Duodenal mucosa (tissue), 2 donors: ENCODE data around the gene SLC6A11.

Source experiments
- H3K27ac ChIP-seq: one replicate; pipeline ENCODE4 v1.7.0; 2013; ENCODE audit warnings: low read depth, low read length
- H3K27me3 ChIP-seq, 2 donors: one replicate each; pipeline ENCODE4 v1.7.0; 2013; ENCODE audit warnings: low read length in 2 of 2, control low read depth in 1 of 2; ENCODE audit not compliant: insufficient read depth in 2 of 2, control insufficient read depth in 1 of 2
- H3K36me3 ChIP-seq, 2 donors: one replicate each; pipeline ENCODE4 v1.7.0; 2013; ENCODE audit warnings: low read length in 2 of 2, control low read depth in 1 of 2; ENCODE audit not compliant: insufficient read depth in 2 of 2, control insufficient read depth in 1 of 2
- H3K4me1 ChIP-seq, 2 donors: one replicate each; pipeline ENCODE4 v1.7.0; 2013; ENCODE audit warnings: low read length in 2 of 2, control low read depth in 1 of 2; ENCODE audit not compliant: insufficient read depth in 2 of 2, control insufficient read depth in 1 of 2
- H3K4me3 ChIP-seq, 2 donors: one replicate each; pipeline ENCODE4 v1.7.0; 2013; ENCODE audit warnings: low read length in 2 of 2, low read depth in 1 of 2
- H3K9ac ChIP-seq, 2 donors: one replicate each; pipeline ENCODE4 v1.7.0; 2013; ENCODE audit warnings: low read length in 2 of 2, low read depth in 1 of 2
- H3K9me3 ChIP-seq, 2 donors: one replicate each; pipeline ENCODE4 v1.7.0; 2013; ENCODE audit warnings: low read length in 2 of 2, control low read depth in 1 of 2; ENCODE audit not compliant: control insufficient read depth in 1 of 2

Gene SLC6A11

DNA sequence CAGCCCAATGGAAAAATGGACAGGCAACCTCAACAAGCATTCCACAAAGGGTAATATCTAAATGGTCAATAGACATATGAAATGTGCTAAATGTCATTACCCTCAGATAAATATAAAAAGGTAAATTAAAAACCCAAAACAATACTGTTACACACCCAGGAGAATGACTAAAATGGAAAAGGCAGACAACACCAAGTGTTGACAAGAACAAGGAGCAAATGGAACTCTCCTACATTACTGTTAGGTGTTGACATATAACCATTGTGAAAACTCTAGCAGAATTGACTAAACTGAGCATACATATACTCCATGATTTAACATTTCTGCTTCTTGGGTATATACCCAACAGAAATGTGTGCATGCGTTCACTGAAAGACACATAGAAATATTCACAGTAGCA, 25.3 kb upstream of the SLC6A11 start:
- no peaks in the 10 kb centered on the region for H3K4me1 ChIP-seq
- H3K9ac ChIP-seq = no peak overlapping the region
- no peak overlapping the region for H3K4me3 ChIP-seq
- H3K9me3 ChIP-seq = no peaks in the 10 kb centered on the region
- H3K27me3 ChIP-seq = peaks cover 4% of the 10 kb centered on the region in 2 donors
- no peak overlapping the region for H3K27ac ChIP-seq
- H3K36me3 ChIP-seq = no peaks in the 10 kb centered on the region

DNA sequence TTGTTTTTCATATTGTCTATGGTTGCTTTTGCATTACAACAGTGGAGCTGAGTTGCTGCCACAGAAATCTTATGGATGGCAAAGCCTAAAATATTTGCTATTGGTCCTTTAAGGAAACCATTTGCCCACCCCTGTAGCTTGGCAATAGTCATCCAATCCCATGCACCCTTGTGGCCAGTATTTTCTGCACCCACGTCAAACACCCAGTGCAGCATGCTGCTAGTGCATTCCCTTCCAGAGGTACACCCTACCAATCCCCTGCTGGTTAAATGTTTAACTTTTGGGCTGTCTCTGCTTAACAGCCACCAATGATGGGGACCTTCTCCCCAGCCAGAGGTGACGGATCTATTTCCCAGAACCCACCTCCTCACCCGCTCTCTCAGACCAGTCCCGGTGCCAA, 23.8 kb upstream of the SLC6A11 start:
- Histone ChIP-seq H3K27ac (no peak overlapping the region), H3K4me3 (no peak overlapping the region), H3K27me3 (peaks cover 4% of the 10 kb centered on the region in 2 donors), H3K36me3 (no peaks in the 10 kb centered on the region), H3K4me1 (no peaks in the 10 kb centered on the region), H3K9ac (no peak overlapping the region), H3K9me3 (no peaks in the 10 kb centered on the region)

DNA sequence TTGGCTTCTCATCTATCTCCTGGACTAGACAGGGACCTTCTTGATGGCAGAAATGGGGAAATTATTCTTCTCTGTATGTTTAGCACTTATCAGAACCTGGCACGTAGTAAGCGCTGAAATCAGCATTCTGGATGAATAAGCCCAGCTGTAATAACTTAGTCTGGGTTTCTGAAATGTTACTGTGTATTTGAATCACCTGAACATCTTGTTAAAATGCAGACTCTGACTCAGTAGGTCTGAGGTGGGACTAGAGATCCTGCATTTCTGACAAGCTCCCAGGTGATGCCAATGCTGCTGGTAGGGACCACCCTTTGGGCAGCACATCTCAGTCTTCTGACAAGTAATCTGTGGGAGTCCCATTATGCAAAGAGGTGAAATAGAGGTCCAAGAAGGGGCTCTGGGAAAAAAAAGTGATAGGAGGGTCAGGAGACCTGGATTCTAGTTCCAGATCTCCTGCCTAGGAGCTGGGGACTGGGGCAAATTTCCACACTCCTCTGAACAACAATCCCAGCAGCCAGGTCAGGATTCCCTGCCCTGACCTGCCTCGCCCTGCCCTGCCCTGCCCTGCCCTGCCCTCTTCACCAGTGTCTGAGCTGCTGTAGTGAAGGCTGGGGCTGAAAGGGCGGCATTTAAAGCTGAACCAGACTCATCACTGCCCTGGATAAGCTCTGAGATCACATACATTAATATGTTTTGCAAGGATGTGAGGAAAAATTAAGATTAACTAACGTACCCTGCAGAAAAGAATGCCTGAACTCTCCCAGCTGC, 17.2 kb upstream of the SLC6A11 start:
- H3K27ac ChIP-seq = no peak overlapping the region
- no peak overlapping the region for H3K9ac ChIP-seq
- no peaks in the 10 kb centered on the region for H3K36me3 ChIP-seq
- peaks cover 3 to 4% of the 10 kb centered on the region in 2 donors for H3K27me3 ChIP-seq
- H3K4me3 ChIP-seq = no peak overlapping the region
- H3K4me1 ChIP-seq = no peaks in the 10 kb centered on the region
- H3K9me3 ChIP-seq = no peaks in the 10 kb centered on the region

DNA sequence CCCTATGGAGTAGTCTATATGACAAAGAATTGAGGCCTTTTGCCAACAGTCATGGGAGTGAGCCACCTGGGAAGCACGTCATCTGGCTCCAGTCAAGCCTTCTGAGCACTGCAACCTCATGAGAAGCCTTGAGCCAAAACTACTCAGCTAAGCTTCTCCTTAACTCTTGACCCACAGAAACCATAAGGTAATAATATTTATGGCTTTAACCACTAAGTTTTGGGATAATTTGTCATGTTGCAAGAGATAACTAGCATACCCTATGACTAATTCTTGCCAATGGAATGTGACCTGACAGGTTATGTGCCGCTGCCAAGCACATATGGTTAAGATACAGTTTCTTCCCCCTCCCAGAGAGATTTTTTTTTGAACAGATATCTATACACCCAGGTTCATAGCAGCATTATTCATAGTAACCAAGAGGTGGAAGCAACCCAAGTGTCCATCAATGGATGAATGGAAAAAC, 11.8 kb upstream of the SLC6A11 start:
- no peaks in the 10 kb centered on the region for H3K36me3 ChIP-seq
- H3K4me3 ChIP-seq = no peak overlapping the region
- H3K4me1 ChIP-seq = no peaks in the 10 kb centered on the region
- no peak overlapping the region for H3K9ac ChIP-seq
- peaks cover 0 to 4% of the 10 kb centered on the region in 2 donors for H3K27me3 ChIP-seq
- no peak overlapping the region for H3K27ac ChIP-seq
- no peaks in the 10 kb centered on the region for H3K9me3 ChIP-seq

DNA sequence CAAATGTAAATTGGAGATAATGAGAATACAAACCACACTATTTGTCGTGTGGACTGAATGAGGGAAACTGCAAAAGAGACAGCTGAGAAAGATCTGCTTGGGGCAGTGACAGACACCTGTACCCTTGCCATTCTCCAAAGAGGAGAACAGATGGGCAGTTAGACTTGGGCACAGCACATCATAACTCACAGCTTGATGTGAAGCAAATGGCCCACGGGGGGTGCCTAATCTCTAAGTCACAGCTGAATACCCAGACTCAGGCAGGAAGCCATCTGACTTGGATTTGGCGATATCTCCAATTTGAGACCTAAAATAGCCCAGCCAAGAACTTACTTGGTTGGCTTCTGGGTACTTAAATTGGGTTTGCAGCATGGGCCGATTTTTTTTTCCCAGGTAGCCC, 10.0 kb upstream of the SLC6A11 start:
- Histone ChIP-seq H3K9ac (no peak overlapping the region), H3K27me3 (peaks cover 0 to 4% of the 10 kb centered on the region in 2 donors)

DNA sequence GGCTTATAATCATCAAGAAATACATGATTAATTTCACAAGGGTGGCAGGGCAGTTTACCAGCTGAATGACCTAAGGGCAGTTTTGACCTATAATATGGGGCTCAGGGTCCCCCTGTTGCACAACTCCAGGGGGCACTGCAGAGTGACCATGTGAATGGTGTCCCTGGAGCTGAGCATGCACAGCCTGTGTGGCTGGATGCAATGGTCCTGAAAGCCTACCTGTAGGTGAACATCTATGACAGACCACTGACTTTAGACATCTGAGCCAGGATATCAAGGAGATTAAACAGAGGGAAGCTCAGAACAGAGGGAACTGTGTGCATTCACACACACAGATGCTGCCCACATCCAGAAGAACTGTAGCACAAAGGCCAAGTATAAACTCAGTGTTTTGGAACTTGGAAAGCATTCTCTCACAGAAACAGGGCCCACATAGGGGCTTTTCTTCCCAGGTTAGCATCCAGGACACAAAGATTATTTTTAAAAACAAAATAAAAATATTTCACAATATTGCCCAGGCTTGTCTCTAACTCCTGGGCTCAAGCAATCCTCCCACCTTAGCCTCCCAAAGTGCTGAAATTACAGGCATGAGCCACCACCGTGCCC, 7.8 kb upstream of the SLC6A11 start:
- no peak overlapping the region for H3K27ac ChIP-seq
- no peak overlapping the region for H3K4me3 ChIP-seq
- H3K36me3 ChIP-seq = no peaks in the 10 kb centered on the region
- H3K9me3 ChIP-seq = no peaks in the 10 kb centered on the region
- no peaks in the 10 kb centered on the region for H3K4me1 ChIP-seq
- H3K27me3 ChIP-seq = peaks cover 0 to 4% of the 10 kb centered on the region in 2 donors
- H3K9ac ChIP-seq = no peak overlapping the region

More for the DNA sequence above, 10.0 kb upstream of the SLC6A11 start:
- Histone ChIP-seq H3K36me3 (no peaks in the 10 kb centered on the region), H3K4me3 (no peak overlapping the region), H3K27ac (no peak overlapping the region), H3K4me1 (no peaks in the 10 kb centered on the region), H3K9me3 (no peaks in the 10 kb centered on the region)

DNA sequence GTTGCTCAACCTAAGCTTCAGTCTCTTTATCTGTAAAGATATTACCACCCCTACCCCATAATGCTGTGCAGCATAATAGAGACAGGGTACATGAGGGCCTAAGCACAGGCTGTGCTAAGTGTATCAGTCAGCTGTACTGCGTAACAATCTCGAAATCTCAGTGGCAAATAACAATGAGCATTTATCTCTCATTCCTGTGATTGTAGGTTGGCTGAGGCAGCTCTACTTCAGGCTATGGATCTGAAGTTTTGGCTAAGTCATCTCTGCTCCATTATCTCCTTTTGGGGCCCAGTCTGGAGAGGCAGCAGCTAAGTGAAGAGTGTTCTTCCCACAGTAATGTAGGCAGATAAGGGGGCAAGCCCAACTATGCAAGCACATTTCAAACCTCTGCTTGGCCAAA, 7.1 kb upstream of the SLC6A11 start:
- Histone ChIP-seq H3K9me3 (no peaks in the 10 kb centered on the region), H3K36me3 (no peaks in the 10 kb centered on the region), H3K27ac (no peak overlapping the region), H3K9ac (no peak overlapping the region), H3K27me3 (peaks cover 0 to 4% of the 10 kb centered on the region in 2 donors), H3K4me1 (no peaks in the 10 kb centered on the region), H3K4me3 (no peak overlapping the region)

DNA sequence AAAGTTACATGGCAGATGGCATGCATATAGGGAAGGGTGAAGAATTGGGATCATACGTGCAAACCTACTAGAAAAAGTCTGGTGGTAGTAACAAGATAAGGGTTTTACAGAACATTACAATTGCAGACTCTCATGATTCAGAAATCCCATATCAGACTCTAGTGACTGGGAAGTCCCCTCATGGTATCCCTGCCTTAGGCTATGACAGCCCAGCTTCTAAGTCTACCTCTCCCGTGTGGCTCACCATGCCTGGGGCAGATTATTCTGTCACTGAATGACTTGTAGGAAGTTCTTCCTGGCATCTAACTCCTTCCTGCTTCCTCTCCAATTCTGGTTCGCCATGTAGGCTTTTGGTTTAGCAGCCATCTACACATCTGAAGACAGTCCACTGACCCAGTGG, 5.7 kb upstream of the SLC6A11 start:
- no peak overlapping the region for H3K4me3 ChIP-seq
- H3K27ac ChIP-seq = no peak overlapping the region
- no peaks in the 10 kb centered on the region for H3K9me3 ChIP-seq
- H3K9ac ChIP-seq = no peak overlapping the region
- H3K36me3 ChIP-seq = no peaks in the 10 kb centered on the region
- H3K27me3 ChIP-seq = peaks cover 0 to 10% of the 10 kb centered on the region in 2 donors
- no peaks in the 10 kb centered on the region for H3K4me1 ChIP-seq

DNA sequence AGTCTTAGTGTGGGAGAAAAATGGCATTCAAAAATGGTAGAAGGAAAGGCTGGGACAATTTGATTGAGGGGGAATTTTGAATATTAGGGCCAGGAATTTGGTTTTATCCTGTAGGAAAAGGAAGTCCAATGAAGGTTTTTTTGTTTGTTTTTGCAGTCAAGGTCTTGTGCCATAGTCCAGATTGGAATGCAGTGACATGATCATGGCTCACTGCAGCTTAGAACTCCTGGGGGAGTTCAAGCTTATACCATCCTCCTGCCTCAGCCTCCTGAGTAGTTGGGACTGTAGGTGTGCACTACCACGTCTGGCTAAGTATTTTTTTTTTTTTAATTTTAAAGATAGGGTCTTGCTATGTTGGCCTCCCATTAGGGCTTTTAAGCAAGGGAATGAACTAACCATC, 2.6 kb upstream of the SLC6A11 start:
- H3K27ac ChIP-seq = no peak overlapping the region
- no peak overlapping the region for H3K9ac ChIP-seq
- no peaks in the 10 kb centered on the region for H3K4me1 ChIP-seq
- H3K9me3 ChIP-seq = no peaks in the 10 kb centered on the region
- no peaks in the 10 kb centered on the region for H3K36me3 ChIP-seq
- peaks cover 0 to 22% of the 10 kb centered on the region in 2 donors for H3K27me3 ChIP-seq
- H3K4me3 ChIP-seq = no peak overlapping the region

DNA sequence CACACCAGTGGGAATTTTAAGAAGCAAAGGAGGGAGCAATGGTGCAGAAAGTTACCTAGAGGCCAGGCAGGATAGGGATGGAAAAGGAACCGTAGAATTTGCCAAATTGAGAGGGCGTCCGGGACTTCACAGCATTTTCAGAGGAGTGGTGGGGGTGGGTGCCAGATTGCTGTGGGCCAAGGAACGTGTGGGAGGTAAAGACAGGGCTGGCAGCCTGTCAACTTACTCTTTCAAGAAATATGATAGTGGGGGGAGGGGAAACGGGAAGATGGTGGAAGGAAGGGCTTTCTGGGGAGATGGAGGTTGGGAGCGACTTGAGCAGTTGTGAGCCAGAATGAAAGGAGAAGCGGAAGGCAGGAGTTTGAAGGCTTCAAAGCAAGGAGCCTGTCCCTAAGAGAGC, 1.4 kb upstream of the SLC6A11 start:
- H3K27ac ChIP-seq = no peak overlapping the region
- no peaks in the 10 kb centered on the region for H3K4me1 ChIP-seq
- no peak overlapping the region for H3K9ac ChIP-seq
- H3K36me3 ChIP-seq = no peaks in the 10 kb centered on the region
- no peaks in the 10 kb centered on the region for H3K9me3 ChIP-seq
- H3K27me3 ChIP-seq = peaks cover 0 to 22% of the 10 kb centered on the region in 2 donors
- no peak overlapping the region for H3K4me3 ChIP-seq
